Adrenal gland (tissue), 12 donors: ENCODE results near the gene CLCA4. TPM values are rescaled to one million over a fixed set of nuclear protein-coding genes. Genes with fewer than 3 reads are reported as not detected.
"Not testable (repeated sequence)": the region's sequence is repeated elsewhere in the genome, so short reads cannot be mapped to it uniquely, and the experiment has no call there.

Experiments used
- DNase-seq, 7 donors: peaks; one replicate each; pipeline ENCODE4 v3.0.0-alpha.2; 2019 to 2020
- H3K27ac ChIP-seq, 5 donors: fragments of 200-600 bp; sonication (generic) in 4 of 5; 1 replicate in 3 of 5; 2 replicates in 2 of 5; pipeline versions ENCODE4 v1.5.1 to v1.8.0; 2016 to 2020; ENCODE audit warnings: mild to moderate bottlenecking in 1 of 5
- H3K27me3 ChIP-seq: fragments of 200-600 bp; 2 replicates; pipeline ENCODE4 v1.8.0; 2021
- H3K36me3 ChIP-seq, 2 donors: fragments of 200-600 bp; replicated peaks in 1 of 2; 1 replicate in 1 of 2; 2 replicates in 1 of 2; pipeline versions ENCODE4 v1.5.1 to v1.8.0; 2018 to 2022
- H3K4me1 ChIP-seq, 2 donors: fragments of 200-600 bp; replicated peaks in 1 of 2; 1 replicate in 1 of 2; 2 replicates in 1 of 2; pipeline versions ENCODE4 v1.5.1 to v1.8.0; 2018 to 2021
- H3K4me3 ChIP-seq, 4 donors: fragments of 200-600 bp; sonication (generic) in 3 of 4; one replicate each; pipeline ENCODE4 v1.5.1; 2016 to 2018
- H3K9me3 ChIP-seq, 3 donors: fragments of 200-600 bp; sonication (generic) in 1 of 3; replicated peaks in 1 of 3; 1 replicate in 2 of 3; 2 replicates in 1 of 3; pipeline versions ENCODE4 v1.5.1 to v1.8.0; 2016 to 2021
- CTCF ChIP-seq, 6 experiments: fragments of 450-650 bp in 4 of 6; fragments of 200-600 bp in 2 of 6; sonication (generic) in 1 of 6; IDR thresholded peaks; 1 replicate in 5 of 6; 2 replicates in 1 of 6; pipeline versions ENCODE4 v1.5.1 to v1.8.0; 2016 to 2021; ENCODE audit warnings: antibody characterized with exemption in 6 of 6, mild to moderate bottlenecking in 2 of 6, moderate library complexity in 1 of 6
- POLR2A ChIP-seq, 2 donors: fragments of 450-650 bp; IDR thresholded peaks; one replicate each; pipeline ENCODE4 v1.6.1; 2017; ENCODE audit warnings: antibody characterized with exemption in 2 of 2, mild to moderate bottlenecking in 2 of 2, moderate library complexity in 1 of 2
- WGBS, 4 donors: extraction: QIAGEN DNeasy Blood & Tissue Kit in 2 of 4; methylation state at CpG; one replicate each; pipeline versions ENCODE4 v1.1.5 to v1.1.7; 2013 to 2017; 5-methylcytosine and 5-hydroxymethylcytosine counted together
- intact Hi-C, 2 donors: fragments of 100-400 bp; cut with DNase I; formaldehyde crosslinking; loops; one replicate each; pipeline versions ENCODE4 v1.14.1 to v1.15.0; 2022 to 2023
- polyA plus RNA-seq, 3 donors: library from polyadenylated mRNA; stranded (reverse); fragments of 200-250 nt in 2 of 3; fragments of 350-450 nt in 1 of 3; fragmentation: Illumina TruSeq in 1 of 3; extraction: RNeasy Lipid Tissue Mini Kit (QIAGEN cat#74804) in 1 of 3; gene quantifications; one replicate each; pipeline ENCODE4 v1.2.3, GENCODE V29; 2013 to 2014
- total RNA-seq, 9 donors: library from RNA; depleted of rRNA in 4 of 9; stranded (reverse); fragments of >200 nt in 4 of 9; fragments of 120-200 nt in 1 of 9; fragmentation: NEBNext Ultra II Directional in 1 of 9; extraction: Animal tissue kit (Norgen Biotek cat#: 25700) in 1 of 9; gene quantifications; one replicate each; pipeline versions ENCODE4 v1.1.0 to v1.2.4, GENCODE V29; 2013 to 2023
- donor health status: healthy with polysubstance abuse.
- donor health status: Bipolar disorder and iron deficiency.
- donor health status: DM: yes; HTN: yes; CAD: no.
- donor health status: DM: no; HTN: no; CAD: no.
- donor health status: DM: no; HTN: no; CAD: no.
- donor health status: DM: yes; HTN: yes; CAD: no.

The CLCA4 gene
- total and polyA plus RNA-seq, 12 donors, result 0.07 to 0.24 (median 0.20) TPM; not detected in 9

- intact Hi-C loops, result loop anchor here in 1 of 2 donors (10.0 kb wide), 1 partner anchor 127 kb away; no protein-coding TSS in a partner anchor
- H3K9me3 ChIP-seq, H3K36me3 ChIP-seq, H3K27me3 ChIP-seq: not testable (repeated sequence)
- Histone ChIP-seq H3K4me3 (peak overlapping the region in 1 of 4 donors; percentile 49), H3K27ac (peak overlapping the region in 1 of 5 donors; percentile 46), H3K4me1 (peaks cover 0 to 13% of the 10 kb centered on the region in 2 donors)
- peak in 5 of 6 experiments; percentile 21 to 59 (median 49) for TF ChIP-seq CTCF (IDR thresholded peaks at IDR 0.05)
- peak in 6 of 7 donors; percentile 25 to 72 (median 32) for DNase-seq
- whole genome bisulfite sequencing, 4 donors, result 22 to 37% (median 28%) methylated on average over 16 of the region's 16 CpGs
Observed at GRCh38 chr1:86502125-86502646, 44.7 kb upstream of the CLCA4 start.

GRCh38 chr1:86502721-86503405 lies 44.0 kb upstream of the CLCA4 start:
- H3K27ac ChIP-seq, result peak overlapping the region in 4 of 5 donors; percentile 17 to 63 (median 35)
- 27 to 40% (median 38%) methylated on average over 16 to 18 of the region's 18 CpGs for WGBS, 4 donors

GRCh38 chr1:86503406-86504136 lies 43.3 kb upstream of the CLCA4 start:
- H3K4me3 ChIP-seq, result peak overlapping the region in 2 of 4 donors; percentile 3 to 49
- DNase-seq, result peak; percentile 33 to 78 (median 49)

More at GRCh38 chr1:86502721-86503405, 44.0 kb upstream of the CLCA4 start:
- DNase-seq, result peak in 6 of 7 donors; percentile 44 to 76 (median 59)
- H3K27me3 ChIP-seq, result no peaks in the 10 kb centered on the region
- no peaks in the 10 kb centered on the region for H3K9me3 ChIP-seq
- intact Hi-C loops, result loop anchor here in 1 of 2 donors (10.0 kb wide), 1 partner anchor 128 kb away; no protein-coding TSS in a partner anchor
- no peaks in the 10 kb centered on the region for H3K36me3 ChIP-seq
- no peak for TF ChIP-seq CTCF (IDR thresholded peaks at IDR 0.05)
- TF ChIP-seq POLR2A (IDR thresholded peaks at IDR 0.05), result no peak
- peak overlapping the region in 1 of 4 donors; percentile 49 for H3K4me3 ChIP-seq
- peaks cover 0 to 13% of the 10 kb centered on the region in 2 donors for H3K4me1 ChIP-seq

More at GRCh38 chr1:86503406-86504136, 43.3 kb upstream of the CLCA4 start:
- Histone ChIP-seq H3K36me3 (no peaks in the 10 kb centered on the region), H3K9me3 (no peaks in the 10 kb centered on the region), H3K27ac (peak overlapping the region in 4 of 5 donors; percentile 17 to 63 (median 35)), H3K27me3 (no peaks in the 10 kb centered on the region), H3K4me1 (peaks cover 0 to 13% of the 10 kb centered on the region in 2 donors)
- TF ChIP-seq POLR2A (IDR thresholded peaks at IDR 0.05), result no peak
- no peak for TF ChIP-seq CTCF (IDR thresholded peaks at IDR 0.05)
- 27 to 45% (median 31%) methylated on average over 12 to 18 of the region's 18 CpGs for WGBS, 4 donors
- intact Hi-C loops, result loop anchor here in 1 of 2 donors (10.0 kb wide), 1 partner anchor 129 kb away; no protein-coding TSS in a partner anchor
